BJ (cell line): ENCODE measurements around the gene BOLA3. TPM values are rescaled to one million over a fixed set of nuclear protein-coding genes. Genes with fewer than 3 reads are reported as not detected.
A peak's percentile ranks its signal among the peaks of the same experiment; 100 is the strongest.

Source experiments
- CTCF ChIA-PET: fragments of 350-600 bp; formaldehyde crosslinking; extraction: SDS; loops from one replicate; lab custom pipeline; 2021; ENCODE audit warnings: antibody characterized with exemption, inconsistent platforms; lab: Yijun Ruan, JAX
- POLR2A ChIA-PET: fragments of 300-600 bp; sonication (Branson Sonifier 250); formaldehyde crosslinking; extraction: SDS; loops from one replicate; lab custom pipeline; 2021; ENCODE audit warnings: antibody characterized with exemption; lab: Charles Lee
- DNase-seq: peaks from one replicate; pipeline ENCODE4 v3.0.0-alpha.2; 2011; ENCODE audit warnings: low read depth
- H3K27me3 ChIP-seq: 2 replicates; pipeline ENCODE4 v1.6.0; 2011; ENCODE audit warnings: low read length; ENCODE audit not compliant: control insufficient read depth, insufficient read depth
- H3K36me3 ChIP-seq: 2 replicates; pipeline ENCODE4 v1.5.1; 2011; ENCODE audit warnings: low read length; ENCODE audit not compliant: control insufficient read depth, insufficient read depth
- H3K4me3 ChIP-seq: 2 replicates; pipeline ENCODE4 v1.5.1; 2011; ENCODE audit warnings: low read depth, mild to moderate bottlenecking, control low read depth, low read length
- CTCF ChIP-seq: IDR thresholded peaks from 2 replicates; pipeline ENCODE4 v1.5.1; 2011; ENCODE audit warnings: low read depth, mild to moderate bottlenecking, control low read depth, inconsistent platforms, low read length, moderate library complexity; ENCODE audit not compliant: insufficient read depth
- polyA plus RNA-seq: library from polyadenylated mRNA; depleted of rRNA; stranded (reverse); fragments of >200 nt; gene quantifications from 2 replicates; pipeline ENCODE4 v1.2.3, GENCODE V29; 2011

BOLA3 gene
- polyA plus RNA-seq, 1 experiment, result 11.4 TPM

- no peak for DNase-seq
- POLR2A ChIA-PET, result interaction anchor here (0.9 kb wide), 1 partner anchor 9 kb away, joined by 4 read pairs; no protein-coding TSS in a partner anchor
- Histone ChIP-seq H3K27me3 (no peaks in the 10 kb centered on the region), H3K36me3 (no peaks in the 10 kb centered on the region; the same call in 1 of the 2 replicates), H3K4me3 (peak overlapping the region; percentile 70)
- TF ChIP-seq CTCF, result peak; percentile 38
- CTCF ChIA-PET, result interaction anchor here (0.7 to 1.6 kb wide), 9 partner anchors 9 to 43 kb away, joined by 3 to 10 read pairs (median 4); partner anchors contain the start of gene MTHFD2
These were observed 31.6 kb upstream of the BOLA3 start for GRCh38 chr2:74179063-74179865.

- DNase-seq, result peak; percentile 93
- TF ChIP-seq CTCF, result no peak
- no peaks in the 10 kb centered on the region for H3K27me3 ChIP-seq
- peak within 1 kb of the TSS; percentile 70 for H3K4me3 ChIP-seq
- no peaks in the 10 kb centered on the region; the same call in 1 of the 2 replicates for H3K36me3 ChIP-seq
- ChIA-PET POLR2A (interaction anchor here (0.9 kb wide), 1 partner anchor 10 kb away, joined by 4 read pairs; no protein-coding TSS in a partner anchor), CTCF (interaction anchor here (0.7 to 1.6 kb wide), 8 partner anchors 10 to 925 kb away, joined by 3 to 10 read pairs (median 5); partner anchors contain the start of gene MTHFD2)
These were observed 30.7 kb upstream of the BOLA3 start, which contains the start of gene MOB1A for GRCh38 chr2:74178211-74179062. Gene MOB1A (minus strand): TSS chr2:74178879. CDS start chr2:74178674, 205 bp downstream.

- TF ChIP-seq CTCF, result no peak
- H3K4me3 ChIP-seq, result peak overlapping the region; percentile 70
- POLR2A ChIA-PET, result no interaction called here
- CTCF ChIA-PET, result interaction anchor here (0.7 to 1.5 kb wide), 3 partner anchors 9 to 924 kb away, joined by 5 to 10 read pairs (median 7); partner anchors contain the start of gene MTHFD2
- no peaks in the 10 kb centered on the region for H3K27me3 ChIP-seq
- no peak for DNase-seq
- no peaks in the 10 kb centered on the region; the same call in 1 of the 2 replicates for H3K36me3 ChIP-seq
These were observed 30.0 kb upstream of the BOLA3 start for GRCh38 chr2:74177696-74178095.

- Histone ChIP-seq H3K27me3 (no peaks in the 10 kb centered on the region), H3K4me3 (no peak overlapping the region), H3K36me3 (peaks cover 2% of the 10 kb centered on the region)
- ChIA-PET CTCF (interaction anchor here (0.5 to 1.1 kb wide), 2 partner anchors 22 to 351 kb away, joined by 3 read pairs; no protein-coding TSS in a partner anchor), POLR2A (no interaction called here)
- TF ChIP-seq CTCF, result no peak
- no peak for DNase-seq
These were observed 27.2 kb upstream of the BOLA3 start for GRCh38 chr2:74174909-74175308.
